ENCODE results near the gene MAGEB3. TPM values are rescaled to one million over a fixed set of nuclear protein-coding genes. Genes with fewer than 3 reads are reported as not detected.

The MAGEB3 gene
- total RNA-seq, 1 donor from 2014 or later, result not detected

GRCh38 chrX:30275498-30275897 is 45.0 kb downstream of the MAGEB3 start:
- H3K4me3 Mint-ChIP-seq (ENCODE audit: unreplicated experiment), result no peak overlapping the region
- H3K9me3 Mint-ChIP-seq (ENCODE audit: unreplicated experiment), result no peaks in the 10 kb centered on the region
- Histone ChIP-seq H2AFZ (ENCODE audit: low read depth, low read length) (no peak overlapping the region), H3K4me1 (ENCODE audit: insufficient read depth, low read length) (no peaks in the 10 kb centered on the region), H4K20me1 (ENCODE audit: insufficient read depth, low read length) (no peaks in the 10 kb centered on the region), H3K4me3 (ENCODE audit: insufficient read depth, low read depth, low read length) (no peak overlapping the region), H3K79me2 (ENCODE audit: insufficient read depth, low read length) (no peaks in the 10 kb centered on the region), H3K36me3 (ENCODE audit: insufficient read depth, low read length) (no peaks in the 10 kb centered on the region), H3K4me2 (ENCODE audit: low read length) (no peak overlapping the region), H3K9ac (ENCODE audit: low read length) (no peak overlapping the region), H3K27me3 (ENCODE audit: insufficient read depth, low read length) (no peaks in the 10 kb centered on the region), H3K27ac (ENCODE audit: low read depth, low read length) (no peak overlapping the region), H3K9me3 (ENCODE audit: insufficient read depth, low read depth, low read length) (no peaks in the 10 kb centered on the region)
- H3K36me3 Mint-ChIP-seq (ENCODE audit: low read depth, unreplicated experiment), result no peaks in the 10 kb centered on the region
- no peak for DNase-seq (ENCODE audit: low read depth)
- H3K4me1 Mint-ChIP-seq (ENCODE audit: low read depth, unreplicated experiment), result peaks cover 7% of the 10 kb centered on the region
- H3K27ac Mint-ChIP-seq (ENCODE audit: unreplicated experiment), result no peak overlapping the region
- no peak for FAIRE-seq
- no peaks in the 10 kb centered on the region for H3K27me3 Mint-ChIP-seq (ENCODE audit: low read depth, unreplicated experiment)
- peak; percentile 16 for TF ChIP-seq CTCF (IDR thresholded peaks at IDR 0.05; ENCODE audit: insufficient read depth, low read depth, low read length)
- no peak for TF ChIP-seq EZH2 (IDR thresholded peaks at IDR 0.05; ENCODE audit: insufficient read depth, low read length)

GRCh38 chrX:30278365-30278764 is 47.9 kb downstream of the MAGEB3 start:
- no peak for TF ChIP-seq EZH2 (IDR thresholded peaks at IDR 0.05; ENCODE audit: insufficient read depth, low read length)
- TF ChIP-seq CTCF (IDR thresholded peaks at IDR 0.05; ENCODE audit: insufficient read depth, low read depth, low read length), result no peak
- Histone ChIP-seq H3K36me3 (ENCODE audit: insufficient read depth, low read length) (no peaks in the 10 kb centered on the region), H3K27me3 (ENCODE audit: insufficient read depth, low read length) (no peaks in the 10 kb centered on the region), H3K79me2 (ENCODE audit: insufficient read depth, low read length) (no peaks in the 10 kb centered on the region), H4K20me1 (ENCODE audit: insufficient read depth, low read length) (no peaks in the 10 kb centered on the region), H3K4me2 (ENCODE audit: low read length) (no peak overlapping the region), H3K9ac (ENCODE audit: low read length) (no peak overlapping the region), H3K4me1 (ENCODE audit: insufficient read depth, low read length) (no peaks in the 10 kb centered on the region), H3K9me3 (ENCODE audit: insufficient read depth, low read depth, low read length) (no peaks in the 10 kb centered on the region), H3K4me3 (ENCODE audit: insufficient read depth, low read depth, low read length) (no peak overlapping the region), H3K27ac (ENCODE audit: low read depth, low read length) (no peak overlapping the region), H2AFZ (ENCODE audit: low read depth, low read length) (no peak overlapping the region)
- no peak overlapping the region for H3K4me3 Mint-ChIP-seq (ENCODE audit: unreplicated experiment)
- no peaks in the 10 kb centered on the region for H3K36me3 Mint-ChIP-seq (ENCODE audit: low read depth, unreplicated experiment)
- H3K27ac Mint-ChIP-seq (ENCODE audit: unreplicated experiment), result no peak overlapping the region
- DNase-seq (ENCODE audit: low read depth) (peak; percentile 11), FAIRE-seq (peak; percentile 26)
- H3K27me3 Mint-ChIP-seq (ENCODE audit: low read depth, unreplicated experiment), result no peaks in the 10 kb centered on the region
- no peaks in the 10 kb centered on the region for H3K9me3 Mint-ChIP-seq (ENCODE audit: unreplicated experiment)
- H3K4me1 Mint-ChIP-seq (ENCODE audit: low read depth, unreplicated experiment), result peaks cover 18% of the 10 kb centered on the region

- DNase-seq (ENCODE audit: low read depth), result no peak
- Mint-ChIP-seq H3K27ac (ENCODE audit: unreplicated experiment) (no peak overlapping the region), H3K27me3 (ENCODE audit: low read depth, unreplicated experiment) (no peaks in the 10 kb centered on the region), H3K4me3 (ENCODE audit: unreplicated experiment) (no peak overlapping the region), H3K9me3 (ENCODE audit: unreplicated experiment) (no peaks in the 10 kb centered on the region), H3K36me3 (ENCODE audit: low read depth, unreplicated experiment) (no peaks in the 10 kb centered on the region), H3K4me1 (ENCODE audit: low read depth, unreplicated experiment) (peaks cover 30% of the 10 kb centered on the region)
- H3K79me2 ChIP-seq (ENCODE audit: insufficient read depth, low read length), result no peaks in the 10 kb centered on the region
- no peaks in the 10 kb centered on the region for H3K9me3 ChIP-seq (ENCODE audit: insufficient read depth, low read depth, low read length)
- peaks cover 6% of the 10 kb centered on the region for H3K4me1 ChIP-seq (ENCODE audit: insufficient read depth, low read length)
- no peak overlapping the region for H2AFZ ChIP-seq (ENCODE audit: low read depth, low read length)
- TF ChIP-seq CTCF (IDR thresholded peaks at IDR 0.05; ENCODE audit: insufficient read depth, low read depth, low read length), result no peak
- TF ChIP-seq EZH2 (IDR thresholded peaks at IDR 0.05; ENCODE audit: insufficient read depth, low read length), result no peak
- no peaks in the 10 kb centered on the region for H3K27me3 ChIP-seq (ENCODE audit: insufficient read depth, low read length)
- H3K9ac ChIP-seq (ENCODE audit: low read length), result no peak overlapping the region
- no peak overlapping the region for H3K4me2 ChIP-seq (ENCODE audit: low read length)
- peak; percentile 99 for FAIRE-seq
- H3K36me3 ChIP-seq (ENCODE audit: insufficient read depth, low read length), result no peaks in the 10 kb centered on the region
- H3K27ac ChIP-seq (ENCODE audit: low read depth, low read length), result no peak overlapping the region
- no peaks in the 10 kb centered on the region for H4K20me1 ChIP-seq (ENCODE audit: insufficient read depth, low read length)
- no peak overlapping the region for H3K4me3 ChIP-seq (ENCODE audit: insufficient read depth, low read depth, low read length)
Measured at GRCh38 chrX:30280428-30280827, 50.0 kb downstream of the MAGEB3 start.
